PC-3 (cell line): ENCODE results near the gene PARVA.

Source experiments
- EZH2phosphoT487 ChIP-seq: fragments of 300-600 bp; sonication (generic); IDR thresholded peaks from 2 replicates; pipeline ENCODE4 v1.6.1; 2018; ENCODE audit warnings: mild to moderate bottlenecking, antibody characterized with exemption, low read length, borderline replicate concordance
- TF ChIP-seq, protein P1 (sequence below): fragments of 300-600 bp; sonication (generic); conservative IDR thresholded peaks from 2 replicates; pipeline ENCODE4 v1.5.1; 2017; ENCODE audit warnings: antibody characterized with exemption, low read depth, mild to moderate bottlenecking, low read length

DNA sequence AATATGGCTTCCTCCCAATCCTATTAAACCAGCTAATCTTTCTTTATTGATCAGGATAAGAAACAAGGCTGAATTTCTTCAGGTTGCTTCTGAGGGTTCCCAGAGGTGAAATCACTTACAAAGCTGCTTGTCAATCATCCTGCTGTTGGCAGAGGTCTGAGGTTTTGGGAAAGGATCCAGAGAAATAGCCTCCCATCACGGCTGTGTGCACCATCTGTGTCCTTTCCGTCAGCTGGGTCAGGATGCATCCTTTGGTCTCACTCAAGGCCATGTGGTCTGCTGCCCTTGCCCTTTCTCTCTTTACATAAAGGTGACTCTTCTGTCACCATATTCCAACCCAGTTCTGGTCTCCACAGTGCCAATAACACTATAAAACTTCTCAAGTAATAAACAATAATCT lies 183.5 kb downstream of the PARVA start:
- TF ChIP-seq, protein P1, sequence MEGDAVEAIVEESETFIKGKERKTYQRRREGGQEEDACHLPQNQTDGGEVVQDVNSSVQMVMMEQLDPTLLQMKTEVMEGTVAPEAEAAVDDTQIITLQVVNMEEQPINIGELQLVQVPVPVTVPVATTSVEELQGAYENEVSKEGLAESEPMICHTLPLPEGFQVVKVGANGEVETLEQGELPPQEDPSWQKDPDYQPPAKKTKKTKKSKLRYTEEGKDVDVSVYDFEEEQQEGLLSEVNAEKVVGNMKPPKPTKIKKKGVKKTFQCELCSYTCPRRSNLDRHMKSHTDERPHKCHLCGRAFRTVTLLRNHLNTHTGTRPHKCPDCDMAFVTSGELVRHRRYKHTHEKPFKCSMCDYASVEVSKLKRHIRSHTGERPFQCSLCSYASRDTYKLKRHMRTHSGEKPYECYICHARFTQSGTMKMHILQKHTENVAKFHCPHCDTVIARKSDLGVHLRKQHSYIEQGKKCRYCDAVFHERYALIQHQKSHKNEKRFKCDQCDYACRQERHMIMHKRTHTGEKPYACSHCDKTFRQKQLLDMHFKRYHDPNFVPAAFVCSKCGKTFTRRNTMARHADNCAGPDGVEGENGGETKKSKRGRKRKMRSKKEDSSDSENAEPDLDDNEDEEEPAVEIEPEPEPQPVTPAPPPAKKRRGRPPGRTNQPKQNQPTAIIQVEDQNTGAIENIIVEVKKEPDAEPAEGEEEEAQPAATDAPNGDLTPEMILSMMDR = no peak
- TF ChIP-seq EZH2phosphoT487 = no peak
